ENCODE measurements around the gene ELF1.
"Not testable (repeated sequence)": the region's sequence is repeated elsewhere in the genome, so short reads cannot be mapped to it uniquely, and the experiment has no call there.

ELF1 gene

DNA sequence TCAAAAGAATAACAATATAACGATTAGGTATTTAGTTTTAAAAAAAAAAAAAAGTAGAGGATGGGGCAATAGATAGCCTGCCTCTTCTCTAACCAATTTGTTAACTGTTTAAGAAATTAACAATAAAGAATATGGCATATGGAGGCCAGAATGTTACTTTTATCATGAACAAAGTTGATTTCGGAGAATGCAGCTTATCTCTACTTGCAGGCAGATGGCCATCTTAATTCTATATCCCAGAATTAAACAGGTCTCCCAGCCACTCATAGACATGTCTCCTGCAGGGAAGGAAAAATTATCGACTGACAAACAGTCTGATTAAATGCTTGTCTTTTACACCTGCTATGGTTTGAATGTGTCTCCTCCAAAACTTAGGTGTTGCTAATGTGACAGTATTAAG is 133.1 kb downstream of the ELF1 start:
- no peak for DNase-seq (ENCODE audit: low read depth)

DNA sequence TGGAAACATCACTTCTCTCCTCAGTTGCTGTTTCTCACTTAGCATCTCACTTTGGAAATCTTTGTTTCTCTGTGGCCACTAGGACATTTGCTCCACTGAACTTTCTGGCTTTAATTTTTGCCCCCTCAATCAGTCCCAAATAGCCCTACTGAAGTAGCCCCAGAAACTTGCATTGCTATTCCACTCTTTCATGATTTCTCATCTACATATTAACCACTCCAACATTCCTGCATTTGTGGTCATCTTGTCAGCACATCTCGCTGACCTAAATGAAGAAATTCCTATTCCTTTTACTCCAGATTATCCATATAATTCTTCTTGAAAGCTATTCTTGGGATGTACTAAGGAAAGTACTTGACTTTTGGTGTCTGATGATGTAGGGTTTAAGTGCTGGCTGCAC is 134.9 kb downstream of the ELF1 start:
- not testable (repeated sequence) for DNase-seq (ENCODE audit: low read depth)
